DND-41 (cell line): ENCODE data around the gene SYNE2.

Experiments
- ATAC-seq: fragments of 200-7000 bp; cut with Tn5 transposase; 3 replicates; pipeline ENCODE4 v1.9.1; 2021; ENCODE audit warnings: low read depth; ENCODE audit not compliant: insufficient read depth
- DNase-seq: peaks from one replicate; pipeline ENCODE4 v3.0.0-alpha.2; 2020
- H2AFZ ChIP-seq: 2 replicates; pipeline ENCODE4 v1.6.0; 2012; ENCODE audit warnings: low read depth, low read length
- H3K27ac ChIP-seq: 2 replicates; pipeline ENCODE4 v1.5.1; 2012; ENCODE audit warnings: low read length, inconsistent platforms
- H3K27me3 ChIP-seq: fragments of 200-600 bp; sonication (generic); 2 replicates; pipeline ENCODE4 v1.6.0; 2012; ENCODE audit warnings: low read length, mild to moderate bottlenecking, inconsistent platforms; ENCODE audit not compliant: insufficient read depth, poor library complexity
- H3K36me3 ChIP-seq: 2 replicates; pipeline ENCODE4 v1.5.1; 2012; ENCODE audit warnings: low read length, inconsistent platforms; ENCODE audit not compliant: insufficient read depth
- H3K4me1 ChIP-seq: 2 replicates; pipeline ENCODE4 v1.5.1; 2012; ENCODE audit warnings: mild to moderate bottlenecking, low read length; ENCODE audit not compliant: insufficient read depth
- H3K4me2 ChIP-seq: 2 replicates; pipeline ENCODE4 v1.6.0; 2012; ENCODE audit warnings: mild to moderate bottlenecking, moderate library complexity, low read length, inconsistent platforms; ENCODE audit not compliant: insufficient read depth
- H3K4me3 ChIP-seq, 2 experiments: fragments of 200-600 bp in 1 of 2; shearing (Covaris generic) in 1 of 2; 2 replicates each; pipeline ENCODE4 v1.5.1; 2012 to 2016; ENCODE audit warnings: inconsistent platforms in 2 of 2, low read length in 2 of 2, mild to moderate bottlenecking in 2 of 2, low read depth in 1 of 2, moderate library complexity in 1 of 2
- H3K79me2 ChIP-seq: 2 replicates; pipeline ENCODE4 v1.6.0; 2012; ENCODE audit warnings: low read length, inconsistent platforms; ENCODE audit not compliant: insufficient read depth
- H3K9ac ChIP-seq: 2 replicates; pipeline ENCODE4 v1.6.0; 2012; ENCODE audit warnings: low read depth, mild to moderate bottlenecking, inconsistent platforms, low read length, moderate library complexity
- H3K9me3 ChIP-seq: 2 replicates; pipeline ENCODE4 v1.5.1; 2012; ENCODE audit warnings: low read length, moderate library complexity, mild to moderate bottlenecking, inconsistent platforms; ENCODE audit not compliant: insufficient read depth, severe bottlenecking
- H4K20me1 ChIP-seq: 2 replicates; pipeline ENCODE4 v1.6.0; 2012; ENCODE audit warnings: low read length; ENCODE audit not compliant: insufficient read depth
- EZH2 ChIP-seq: IDR thresholded peaks from 3 replicates; pipeline ENCODE4 v1.6.1; 2012; ENCODE audit warnings: borderline replicate concordance, low read depth, mild to moderate bottlenecking, moderate library complexity, low read length, inconsistent platforms; ENCODE audit not compliant: severe bottlenecking
- TF ChIP-seq, protein P1 (sequence below): IDR thresholded peaks from 2 replicates; pipeline ENCODE4 v1.5.1; 2012; ENCODE audit warnings: borderline replicate concordance, low read length, moderate library complexity, mild to moderate bottlenecking; ENCODE audit not compliant: poor library complexity, severe bottlenecking; ENCODE audit errors: extremely low read depth

SYNE2 gene

GRCh38 chr14:64149921-64150320 lies 297.1 kb downstream of the SYNE2 start:
- H3K27ac ChIP-seq: no peak overlapping the region
- no peaks in the 10 kb centered on the region for H3K9me3 ChIP-seq
- no peak overlapping the region for H2AFZ ChIP-seq
- no peak overlapping the region for H3K9ac ChIP-seq
- peaks cover 64% of the 10 kb centered on the region for H3K36me3 ChIP-seq
- ATAC-seq: no peak
- no peak for TF ChIP-seq EZH2
- TF ChIP-seq, protein P1, sequence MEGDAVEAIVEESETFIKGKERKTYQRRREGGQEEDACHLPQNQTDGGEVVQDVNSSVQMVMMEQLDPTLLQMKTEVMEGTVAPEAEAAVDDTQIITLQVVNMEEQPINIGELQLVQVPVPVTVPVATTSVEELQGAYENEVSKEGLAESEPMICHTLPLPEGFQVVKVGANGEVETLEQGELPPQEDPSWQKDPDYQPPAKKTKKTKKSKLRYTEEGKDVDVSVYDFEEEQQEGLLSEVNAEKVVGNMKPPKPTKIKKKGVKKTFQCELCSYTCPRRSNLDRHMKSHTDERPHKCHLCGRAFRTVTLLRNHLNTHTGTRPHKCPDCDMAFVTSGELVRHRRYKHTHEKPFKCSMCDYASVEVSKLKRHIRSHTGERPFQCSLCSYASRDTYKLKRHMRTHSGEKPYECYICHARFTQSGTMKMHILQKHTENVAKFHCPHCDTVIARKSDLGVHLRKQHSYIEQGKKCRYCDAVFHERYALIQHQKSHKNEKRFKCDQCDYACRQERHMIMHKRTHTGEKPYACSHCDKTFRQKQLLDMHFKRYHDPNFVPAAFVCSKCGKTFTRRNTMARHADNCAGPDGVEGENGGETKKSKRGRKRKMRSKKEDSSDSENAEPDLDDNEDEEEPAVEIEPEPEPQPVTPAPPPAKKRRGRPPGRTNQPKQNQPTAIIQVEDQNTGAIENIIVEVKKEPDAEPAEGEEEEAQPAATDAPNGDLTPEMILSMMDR: no peak
- H3K4me1 ChIP-seq: no peaks in the 10 kb centered on the region
- H4K20me1 ChIP-seq: no peaks in the 10 kb centered on the region
- H3K27me3 ChIP-seq: no peaks in the 10 kb centered on the region
- H3K4me3 ChIP-seq: no peak overlapping the region
- no peaks in the 10 kb centered on the region for H3K79me2 ChIP-seq
- no peak overlapping the region for H3K4me2 ChIP-seq
- DNase-seq: no peak

GRCh38 chr14:64158608-64159007 lies 305.8 kb downstream of the SYNE2 start:
- H2AFZ ChIP-seq: no peak overlapping the region
- ATAC-seq (no peak), DNase-seq (no peak)
- peaks cover 76% of the 10 kb centered on the region for H3K36me3 ChIP-seq
- no peaks in the 10 kb centered on the region for H3K9me3 ChIP-seq
- H3K4me3 ChIP-seq: no peak overlapping the region
- TF ChIP-seq, protein P1: no peak
- TF ChIP-seq EZH2: no peak
- no peak overlapping the region for H3K27ac ChIP-seq
- H3K79me2 ChIP-seq: no peaks in the 10 kb centered on the region
- no peak overlapping the region for H3K9ac ChIP-seq
- H4K20me1 ChIP-seq: no peaks in the 10 kb centered on the region
- H3K4me2 ChIP-seq: no peak overlapping the region
- H3K4me1 ChIP-seq: no peaks in the 10 kb centered on the region
- H3K27me3 ChIP-seq: no peaks in the 10 kb centered on the region

- Histone ChIP-seq H3K27ac (no peak overlapping the region), H3K36me3 (peaks cover 73% of the 10 kb centered on the region), H3K79me2 (no peaks in the 10 kb centered on the region), H3K4me2 (no peak overlapping the region), H3K4me3 (no peak overlapping the region), H3K27me3 (no peaks in the 10 kb centered on the region), H3K9ac (no peak overlapping the region), H4K20me1 (no peaks in the 10 kb centered on the region), H3K9me3 (no peaks in the 10 kb centered on the region), H3K4me1 (no peaks in the 10 kb centered on the region), H2AFZ (no peak overlapping the region)
- TF ChIP-seq, protein P1: no peak
- TF ChIP-seq EZH2: no peak
- ATAC-seq (no peak), DNase-seq (no peak)
Observed at GRCh38 chr14:64159588-64159987, 306.8 kb downstream of the SYNE2 start.

GRCh38 chr14:64170181-64170580 lies 317.4 kb downstream of the SYNE2 start:
- H3K36me3 ChIP-seq: peaks cover 81% of the 10 kb centered on the region
- no peaks in the 10 kb centered on the region for H4K20me1 ChIP-seq
- H3K4me2 ChIP-seq: no peak overlapping the region
- H3K9me3 ChIP-seq: no peaks in the 10 kb centered on the region
- H3K79me2 ChIP-seq: no peaks in the 10 kb centered on the region
- no peak for ATAC-seq
- H2AFZ ChIP-seq: no peak overlapping the region
- H3K4me1 ChIP-seq: no peaks in the 10 kb centered on the region
- H3K9ac ChIP-seq: no peak overlapping the region
- no peak for DNase-seq
- H3K27ac ChIP-seq: no peak overlapping the region
- no peaks in the 10 kb centered on the region for H3K27me3 ChIP-seq
- TF ChIP-seq, protein P1: no peak
- TF ChIP-seq EZH2: no peak
- H3K4me3 ChIP-seq: no peak overlapping the region
